NCI-H2196 treated with DMSO at 0.1 percent for 48 hours (cell line): ENCODE measurements around the gene PPP3R1.
"Not testable (repeated sequence)": the region's sequence is repeated elsewhere in the genome, so short reads cannot be mapped to it uniquely, and the experiment has no call there.

Experiments used
- DNase-seq: peaks from one replicate; lab custom pipeline; 2025; ENCODE audit not compliant: unreplicated experiment; lab: John Stamatoyannopoulos, UW

PPP3R1 gene

GRCh38 chr2:68189991-68190784, 62.1 kb downstream of the PPP3R1 start:
- no peak for DNase-seq

GRCh38 chr2:68188831-68189230, 63.5 kb downstream of the PPP3R1 start:
- no peak for DNase-seq

- DNase-seq = no peak
Measured at GRCh38 chr2:68187329-68187728, 65.0 kb downstream of the PPP3R1 start.

- no peak for DNase-seq
Measured at GRCh38 chr2:68185541-68186164, 66.7 kb downstream of the PPP3R1 start.

GRCh38 chr2:68182902-68183301, 69.4 kb downstream of the PPP3R1 start:
- no peak for DNase-seq

GRCh38 chr2:68178954-68179627, 73.2 kb downstream of the PPP3R1 start:
- DNase-seq = no peak

GRCh38 chr2:68178432-68178831, 73.9 kb downstream of the PPP3R1 start:
- DNase-seq = no peak

- DNase-seq = no peak
Measured at GRCh38 chr2:68177541-68177940, 74.8 kb downstream of the PPP3R1 start.

GRCh38 chr2:68176657-68177056, 75.7 kb downstream of the PPP3R1 start:
- DNase-seq = no peak

- DNase-seq = not testable (repeated sequence)
Measured at GRCh38 chr2:68175210-68175609, 77.1 kb downstream of the PPP3R1 start.

GRCh38 chr2:68172990-68173700, 79.2 kb downstream of the PPP3R1 start:
- DNase-seq = no peak

GRCh38 chr2:68172521-68172920, 79.8 kb downstream of the PPP3R1 start:
- no peak for DNase-seq

GRCh38 chr2:68171684-68172083, 80.6 kb downstream of the PPP3R1 start:
- DNase-seq = no peak

- DNase-seq = no peak
Measured at GRCh38 chr2:68171146-68171545, 81.2 kb downstream of the PPP3R1 start.

GRCh38 chr2:68169308-68169707, 83.0 kb downstream of the PPP3R1 start:
- DNase-seq = no peak

- DNase-seq = no peak
Measured at GRCh38 chr2:68167186-68167585, 85.1 kb downstream of the PPP3R1 start.

GRCh38 chr2:68163641-68164040, 88.7 kb downstream of the PPP3R1 start:
- DNase-seq = no peak

- no peak for DNase-seq
Measured at GRCh38 chr2:68158134-68158447, 94.2 kb downstream of the PPP3R1 start.

- DNase-seq = peak; percentile 44
Measured at GRCh38 chr2:68157402-68158133, 94.8 kb downstream of the PPP3R1 start, which contains the start of gene PNO1. Gene PNO1, plus strand, starts transcription at chr2:68157888. Its CDS starts 47 bp downstream, at chr2:68157935.

GRCh38 chr2:68157002-68157401, 95.3 kb downstream of the PPP3R1 start:
- no peak for DNase-seq

GRCh38 chr2:68156419-68156818, 95.9 kb downstream of the PPP3R1 start:
- no peak for DNase-seq
